HepG2 (cell line): Measurements from ENCODE around the gene LRRC43. TPM values are rescaled to one million over a fixed set of nuclear protein-coding genes. Genes with fewer than 3 reads are reported as not detected.

Source experiments
- NCOA5 ChIP-seq: sonication (generic); formaldehyde crosslinking; IDR thresholded peaks from 2 replicates; pipeline ENCODE4 v1.4.0; 2020; ENCODE audit warnings: missing genetic modification reagents
- POLR2A ChIP-seq, 2 experiments: IDR thresholded peaks; 2 replicates each; pipeline ENCODE4 v1.6.1; 2011; ENCODE audit warnings: low read depth in 2 of 2, low read length in 2 of 2, mild to moderate bottlenecking in 1 of 2, moderate library complexity in 1 of 2; ENCODE audit not compliant: insufficient read depth in 1 of 2
- SMARCE1 ChIP-seq: fragments of 450-650 bp; IDR thresholded peaks from 2 replicates; pipeline ENCODE4 v1.6.1; 2017; ENCODE audit warnings: borderline replicate concordance
- SYNCRIP ChIP-seq: fragments of 200-400 bp; formaldehyde crosslinking; IDR thresholded peaks from 2 replicates; pipeline ENCODE4 v1.6.1; 2018; ENCODE audit warnings: mild to moderate bottlenecking, low read depth, low read length; ENCODE audit not compliant: insufficient read depth
- THYN1 ChIP-seq: sonication (generic); formaldehyde crosslinking; IDR thresholded peaks from 2 replicates; pipeline ENCODE4 v1.8.1; 2023; ENCODE audit warnings: low read depth, mild to moderate bottlenecking, moderate library complexity, missing genetic modification reagents, borderline replicate concordance
- ZNF772 ChIP-seq: sonication (generic); formaldehyde crosslinking; IDR thresholded peaks from 2 replicates; pipeline ENCODE4 v1.5.0; 2020; ENCODE audit warnings: mild to moderate bottlenecking, missing genetic modification reagents
- ZNF790 ChIP-seq: sonication (generic); formaldehyde crosslinking; IDR thresholded peaks from 2 replicates; pipeline ENCODE4 v1.8.0; 2022; ENCODE audit warnings: missing genetic modification reagents, mild to moderate bottlenecking, borderline replicate concordance
- polyA plus RNA-seq, 8 experiments: library from polyadenylated mRNA; depleted of rRNA in 3 of 8; stranded (reverse) in 7 of 8; unstranded in 1 of 8; fragments of >200 nt; fragmentation: Illumina TruSeq in 4 of 8; extraction: Trizol in 4 of 8; gene quantifications; 2 replicates each; pipeline versions ENCODE4 v1.2.1 to v1.2.3, GENCODE V29; 2011 to 2016; ENCODE audit warnings: low read depth in 4 of 8, missing spikeins in 1 of 8, mixed read lengths in 1 of 8; ENCODE audit not compliant: insufficient read depth in 1 of 8
- total RNA-seq, 5 experiments: library from RNA; depleted of rRNA; stranded (reverse); fragments of >200 nt; fragmentation: Illumina TruSeq; extraction: Trizol; gene quantifications; 2 replicates each; pipeline ENCODE4 v1.2.3, GENCODE V29; 2016; ENCODE audit warnings: low read depth in 1 of 5
- TF ChIP-seq, protein P1 (sequence below): sonication (generic); formaldehyde crosslinking; IDR thresholded peaks from 2 replicates; pipeline ENCODE4 v1.5.1; 2020; ENCODE audit warnings: mild to moderate bottlenecking, missing genetic modification reagents, moderate library complexity
- TF ChIP-seq, protein P2 (sequence below): sonication (generic); formaldehyde crosslinking; IDR thresholded peaks from 2 replicates; pipeline ENCODE4 v1.8.1; 2023; ENCODE audit warnings: mild to moderate bottlenecking, missing genetic modification reagents
- TF ChIP-seq, protein P3 (sequence below), 2 experiments: sonication (generic) in 1 of 2; formaldehyde crosslinking in 1 of 2; IDR thresholded peaks; 2 replicates each; pipeline versions ENCODE4 v1.4.0 to v1.6.1; 2018 to 2020; ENCODE audit warnings: missing genetic modification reagents in 2 of 2, borderline replicate concordance in 1 of 2, low read depth in 1 of 2, mild to moderate bottlenecking in 1 of 2, missing biosample characterization in 1 of 2
- TF ChIP-seq, protein P4 (sequence below): sonication (generic); formaldehyde crosslinking; IDR thresholded peaks from 2 replicates; pipeline ENCODE4 v1.5.0; 2020; ENCODE audit warnings: mild to moderate bottlenecking, missing genetic modification reagents, borderline replicate concordance
- TF ChIP-seq, protein P5 (sequence below): sonication (generic); formaldehyde crosslinking; IDR thresholded peaks from 2 replicates; pipeline ENCODE4 v1.5.0; 2020; ENCODE audit warnings: mild to moderate bottlenecking, missing genetic modification reagents
- TF ChIP-seq, protein P6 (sequence below): sonication (generic); formaldehyde crosslinking; IDR thresholded peaks from 2 replicates; pipeline ENCODE4 v1.8.0; 2022; ENCODE audit warnings: missing genetic modification reagents, low read depth, mild to moderate bottlenecking, borderline replicate concordance
- TF ChIP-seq, protein P7 (sequence below): sonication (generic); formaldehyde crosslinking; IDR thresholded peaks from 2 replicates; pipeline ENCODE4 v1.4.0; 2020; ENCODE audit warnings: mild to moderate bottlenecking, missing genetic modification reagents

LRRC43 gene
- total and polyA plus RNA-seq, 2 of the 13 experiments (the other 11 are each of a cell fraction or from before 2014, with no cell fraction given) = not detected

DNA sequence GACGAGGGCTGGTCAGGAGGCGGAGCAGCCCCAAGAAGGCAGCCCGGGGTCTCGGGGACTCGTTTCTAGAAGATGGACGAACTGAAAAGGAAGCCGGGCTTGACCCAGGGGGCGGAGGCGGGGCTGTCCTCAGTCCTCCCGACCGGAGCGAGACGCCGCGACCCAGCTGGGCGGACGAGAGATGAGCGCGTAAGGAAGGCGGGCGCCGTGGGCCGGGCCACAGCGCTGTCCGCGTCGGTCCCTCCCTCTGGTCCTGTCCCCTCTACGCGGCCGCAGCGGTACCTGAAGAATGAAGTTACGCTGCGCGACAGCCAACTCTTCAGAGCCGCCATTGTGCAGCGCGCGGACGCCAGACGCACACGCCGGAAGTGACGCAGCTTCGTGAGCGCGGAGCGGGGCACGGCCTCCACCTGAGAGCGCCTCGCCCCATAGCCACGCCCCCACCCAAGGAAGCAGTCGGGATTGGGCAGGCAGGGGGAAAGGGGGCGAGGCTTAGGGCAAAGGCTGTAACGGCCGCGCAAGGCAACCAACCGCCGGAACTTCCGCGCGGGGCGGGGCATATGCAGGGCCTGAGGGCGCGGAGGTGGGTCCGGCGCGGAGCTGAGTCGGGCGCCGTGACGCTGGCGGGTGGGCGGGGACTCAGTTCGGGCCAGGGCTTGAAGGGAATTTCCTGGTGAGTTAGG is 42.9 kb downstream of the LRRC43 start, which contains the start of gene DIABLO (continued):
- TF ChIP-seq SYNCRIP (no peak), POLR2A (IDR thresholded peaks at IDR 0.05; ENCODE audit: insufficient read depth in 1 of 2, low read depth in 2 of 2, low read length in 2 of 2) (peak; percentile 91 to 97), THYN1 (CRISPR knock-in tag) (peak; percentile 70; the same call in 1 of the 2 replicates), ZNF772 (CRISPR knock-in tag) (peak; percentile 75; the same call in 1 of the 2 replicates), ZNF790 (CRISPR knock-in tag) (no peak), SMARCE1 (no peak), NCOA5 (CRISPR knock-in tag) (no peak)
- TF ChIP-seq, protein P1, sequence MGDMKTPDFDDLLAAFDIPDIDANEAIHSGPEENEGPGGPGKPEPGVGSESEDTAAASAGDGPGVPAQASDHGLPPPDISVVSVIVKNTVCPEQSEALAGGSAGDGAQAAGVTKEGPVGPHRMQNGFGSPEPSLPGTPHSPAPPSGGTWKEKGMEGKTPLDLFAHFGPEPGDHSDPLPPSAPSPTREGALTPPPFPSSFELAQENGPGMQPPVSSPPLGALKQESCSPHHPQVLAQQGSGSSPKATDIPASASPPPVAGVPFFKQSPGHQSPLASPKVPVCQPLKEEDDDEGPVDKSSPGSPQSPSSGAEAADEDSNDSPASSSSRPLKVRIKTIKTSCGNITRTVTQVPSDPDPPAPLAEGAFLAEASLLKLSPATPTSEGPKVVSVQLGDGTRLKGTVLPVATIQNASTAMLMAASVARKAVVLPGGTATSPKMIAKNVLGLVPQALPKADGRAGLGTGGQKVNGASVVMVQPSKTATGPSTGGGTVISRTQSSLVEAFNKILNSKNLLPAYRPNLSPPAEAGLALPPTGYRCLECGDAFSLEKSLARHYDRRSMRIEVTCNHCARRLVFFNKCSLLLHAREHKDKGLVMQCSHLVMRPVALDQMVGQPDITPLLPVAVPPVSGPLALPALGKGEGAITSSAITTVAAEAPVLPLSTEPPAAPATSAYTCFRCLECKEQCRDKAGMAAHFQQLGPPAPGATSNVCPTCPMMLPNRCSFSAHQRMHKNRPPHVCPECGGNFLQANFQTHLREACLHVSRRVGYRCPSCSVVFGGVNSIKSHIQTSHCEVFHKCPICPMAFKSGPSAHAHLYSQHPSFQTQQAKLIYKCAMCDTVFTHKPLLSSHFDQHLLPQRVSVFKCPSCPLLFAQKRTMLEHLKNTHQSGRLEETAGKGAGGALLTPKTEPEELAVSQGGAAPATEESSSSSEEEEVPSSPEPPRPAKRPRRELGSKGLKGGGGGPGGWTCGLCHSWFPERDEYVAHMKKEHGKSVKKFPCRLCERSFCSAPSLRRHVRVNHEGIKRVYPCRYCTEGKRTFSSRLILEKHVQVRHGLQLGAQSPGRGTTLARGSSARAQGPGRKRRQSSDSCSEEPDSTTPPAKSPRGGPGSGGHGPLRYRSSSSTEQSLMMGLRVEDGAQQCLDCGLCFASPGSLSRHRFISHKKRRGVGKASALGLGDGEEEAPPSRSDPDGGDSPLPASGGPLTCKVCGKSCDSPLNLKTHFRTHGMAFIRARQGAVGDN (CRISPR knock-in tag) = peak; percentile 77
- TF ChIP-seq, protein P2, sequence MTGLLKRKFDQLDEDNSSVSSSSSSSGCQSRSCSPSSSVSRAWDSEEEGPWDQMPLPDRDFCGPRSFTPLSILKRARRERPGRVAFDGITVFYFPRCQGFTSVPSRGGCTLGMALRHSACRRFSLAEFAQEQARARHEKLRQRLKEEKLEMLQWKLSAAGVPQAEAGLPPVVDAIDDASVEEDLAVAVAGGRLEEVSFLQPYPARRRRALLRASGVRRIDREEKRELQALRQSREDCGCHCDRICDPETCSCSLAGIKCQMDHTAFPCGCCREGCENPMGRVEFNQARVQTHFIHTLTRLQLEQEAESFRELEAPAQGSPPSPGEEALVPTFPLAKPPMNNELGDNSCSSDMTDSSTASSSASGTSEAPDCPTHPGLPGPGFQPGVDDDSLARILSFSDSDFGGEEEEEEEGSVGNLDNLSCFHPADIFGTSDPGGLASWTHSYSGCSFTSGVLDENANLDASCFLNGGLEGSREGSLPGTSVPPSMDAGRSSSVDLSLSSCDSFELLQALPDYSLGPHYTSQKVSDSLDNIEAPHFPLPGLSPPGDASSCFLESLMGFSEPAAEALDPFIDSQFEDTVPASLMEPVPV (CRISPR knock-in tag) = peak; percentile 71; the same call in 1 of the 2 replicates
- TF ChIP-seq, protein P3, sequence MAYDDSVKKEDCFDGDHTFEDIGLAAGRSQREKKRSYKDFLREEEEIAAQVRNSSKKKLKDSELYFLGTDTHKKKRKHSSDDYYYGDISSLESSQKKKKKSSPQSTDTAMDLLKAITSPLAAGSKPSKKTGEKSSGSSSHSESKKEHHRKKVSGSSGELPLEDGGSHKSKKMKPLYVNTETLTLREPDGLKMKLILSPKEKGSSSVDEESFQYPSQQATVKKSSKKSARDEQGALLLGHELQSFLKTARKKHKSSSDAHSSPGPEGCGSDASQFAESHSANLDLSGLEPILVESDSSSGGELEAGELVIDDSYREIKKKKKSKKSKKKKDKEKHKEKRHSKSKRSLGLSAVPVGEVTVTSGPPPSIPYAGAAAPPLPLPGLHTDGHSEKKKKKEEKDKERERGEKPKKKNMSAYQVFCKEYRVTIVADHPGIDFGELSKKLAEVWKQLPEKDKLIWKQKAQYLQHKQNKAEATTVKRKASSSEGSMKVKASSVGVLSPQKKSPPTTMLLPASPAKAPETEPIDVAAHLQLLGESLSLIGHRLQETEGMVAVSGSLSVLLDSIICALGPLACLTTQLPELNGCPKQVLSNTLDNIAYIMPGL (CRISPR knock-in tag; IDR thresholded peaks at IDR 0.05; ENCODE audit: borderline replicate concordance in 1 of 2, low read depth in 1 of 2) = peak in 1 of 2 experiments; percentile 49; a peak in 2 of 4 replicates
- TF ChIP-seq, protein P4, sequence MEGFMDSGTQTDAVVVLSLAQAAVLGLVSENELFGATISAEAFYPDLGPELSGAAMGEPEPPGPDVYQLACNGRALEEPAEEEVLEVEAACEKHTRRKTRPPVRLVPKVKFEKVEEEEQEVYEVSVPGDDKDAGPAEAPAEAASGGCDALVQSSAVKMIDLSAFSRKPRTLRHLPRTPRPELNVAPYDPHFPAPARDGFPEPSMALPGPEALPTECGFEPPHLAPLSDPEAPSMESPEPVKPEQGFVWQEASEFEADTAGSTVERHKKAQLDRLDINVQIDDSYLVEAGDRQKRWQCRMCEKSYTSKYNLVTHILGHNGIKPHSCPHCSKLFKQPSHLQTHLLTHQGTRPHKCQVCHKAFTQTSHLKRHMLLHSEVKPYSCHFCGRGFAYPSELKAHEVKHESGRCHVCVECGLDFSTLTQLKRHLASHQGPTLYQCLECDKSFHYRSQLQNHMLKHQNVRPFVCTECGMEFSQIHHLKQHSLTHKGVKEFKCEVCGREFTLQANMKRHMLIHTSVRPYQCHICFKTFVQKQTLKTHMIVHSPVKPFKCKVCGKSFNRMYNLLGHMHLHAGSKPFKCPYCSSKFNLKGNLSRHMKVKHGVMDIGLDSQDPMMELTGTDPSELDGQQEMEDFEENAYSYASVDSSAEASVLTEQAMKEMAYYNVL (CRISPR knock-in tag) = no peak
- TF ChIP-seq, protein P5, sequence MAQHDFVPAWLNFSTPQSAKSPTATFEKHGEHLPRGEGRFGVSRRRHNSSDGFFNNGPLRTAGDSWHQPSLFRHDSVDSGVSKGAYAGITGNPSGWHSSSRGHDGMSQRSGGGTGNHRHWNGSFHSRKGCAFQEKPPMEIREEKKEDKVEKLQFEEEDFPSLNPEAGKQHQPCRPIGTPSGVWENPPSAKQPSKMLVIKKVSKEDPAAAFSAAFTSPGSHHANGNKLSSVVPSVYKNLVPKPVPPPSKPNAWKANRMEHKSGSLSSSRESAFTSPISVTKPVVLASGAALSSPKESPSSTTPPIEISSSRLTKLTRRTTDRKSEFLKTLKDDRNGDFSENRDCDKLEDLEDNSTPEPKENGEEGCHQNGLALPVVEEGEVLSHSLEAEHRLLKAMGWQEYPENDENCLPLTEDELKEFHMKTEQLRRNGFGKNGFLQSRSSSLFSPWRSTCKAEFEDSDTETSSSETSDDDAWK (CRISPR knock-in tag) = no peak
- TF ChIP-seq, protein P6, sequence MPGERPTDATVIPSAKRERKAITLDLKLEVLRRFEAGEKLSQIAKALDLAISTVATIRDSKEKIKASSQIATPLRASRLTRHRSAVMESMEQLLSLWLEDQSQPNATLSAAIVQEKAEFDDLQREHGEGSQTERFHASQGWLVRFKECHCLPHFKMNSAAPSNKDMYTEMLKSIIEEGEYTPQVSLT = no peak
- TF ChIP-seq, protein P7, sequence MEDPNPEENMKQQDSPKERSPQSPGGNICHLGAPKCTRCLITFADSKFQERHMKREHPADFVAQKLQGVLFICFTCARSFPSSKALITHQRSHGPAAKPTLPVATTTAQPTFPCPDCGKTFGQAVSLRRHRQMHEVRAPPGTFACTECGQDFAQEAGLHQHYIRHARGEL (CRISPR knock-in tag) = peak; percentile 86; the same call in 1 of the 2 replicates
